HepG2 (cell line): ENCODE measurements around the gene CARD19. TPM values are rescaled to one million over a fixed set of nuclear protein-coding genes. Genes with fewer than 3 reads are reported as not detected.

ENCODE experiments used
- BCL6 ChIP-seq: IDR thresholded peaks from 2 replicates; pipeline ENCODE4 v1.6.1; 2016; ENCODE audit warnings: missing genetic modification reagents, missing compliant biosample characterization
- FOXC1 ChIP-seq: sonication (generic); formaldehyde crosslinking; IDR thresholded peaks from 2 replicates; pipeline ENCODE4 v1.8.0; 2022; ENCODE audit warnings: mild to moderate bottlenecking, missing genetic modification reagents, borderline replicate concordance
- KDM6A ChIP-seq: IDR thresholded peaks from 2 replicates; pipeline ENCODE4 v1.6.1; 2016; ENCODE audit warnings: low read depth
- MAFG ChIP-seq: sonication (generic); formaldehyde crosslinking; IDR thresholded peaks from 2 replicates; pipeline ENCODE4 v1.5.1; 2020; ENCODE audit warnings: mild to moderate bottlenecking, missing genetic modification reagents
- RBM22 ChIP-seq: fragments of 200-400 bp; formaldehyde crosslinking; optimal IDR thresholded peaks from 2 replicates; pipeline ENCODE3; 2017; ENCODE audit warnings: mild to moderate bottlenecking, low read length, moderate library complexity
- RFXANK ChIP-seq: IDR thresholded peaks from 2 replicates; pipeline ENCODE4 v1.6.1; 2016
- SIX4 ChIP-seq: sonication (generic); formaldehyde crosslinking; IDR thresholded peaks from 2 replicates; pipeline ENCODE4 v1.4.0; 2020; ENCODE audit warnings: missing genetic modification reagents
- SRSF4 ChIP-seq: fragments of 200-400 bp; formaldehyde crosslinking; IDR thresholded peaks from one replicate; pipeline ENCODE4 v1.6.1; 2018; ENCODE audit warnings: mild to moderate bottlenecking, low read depth, low read length, moderate library complexity; ENCODE audit not compliant: poor library complexity, severe bottlenecking
- TCF12 ChIP-seq, 2 experiments: fragments of 450-650 bp in 1 of 2; sonication (generic) in 1 of 2; formaldehyde crosslinking in 1 of 2; IDR thresholded peaks; 2 replicates each; pipeline versions ENCODE4 v1.6.1 to v1.8.0; 2017 to 2022; ENCODE audit warnings: antibody characterized with exemption in 1 of 2, mild to moderate bottlenecking in 1 of 2, missing genetic modification reagents in 1 of 2, moderate library complexity in 1 of 2
- U2AF1 ChIP-seq: fragments of 200-400 bp; formaldehyde crosslinking; optimal IDR thresholded peaks from 2 replicates; pipeline ENCODE3; 2017; ENCODE audit warnings: mild to moderate bottlenecking, low read depth, low read length
- ZFY ChIP-seq: sonication (generic); formaldehyde crosslinking; IDR thresholded peaks from 2 replicates; pipeline ENCODE4 v1.4.0; 2020; ENCODE audit warnings: missing genetic modification reagents
- ZNF326 ChIP-seq: sonication (generic); formaldehyde crosslinking; IDR thresholded peaks from 2 replicates; pipeline ENCODE4 v1.4.0; 2020; ENCODE audit warnings: missing genetic modification reagents, borderline replicate concordance
- polyA plus RNA-seq, 8 experiments: library from polyadenylated mRNA; depleted of rRNA in 3 of 8; stranded (reverse) in 7 of 8; unstranded in 1 of 8; fragments of >200 nt; fragmentation: Illumina TruSeq in 4 of 8; extraction: Trizol in 4 of 8; gene quantifications; 2 replicates each; pipeline versions ENCODE4 v1.2.1 to v1.2.3, GENCODE V29; 2011 to 2016; ENCODE audit warnings: low read depth in 4 of 8, missing spikeins in 1 of 8, mixed read lengths in 1 of 8; ENCODE audit not compliant: insufficient read depth in 1 of 8
- total RNA-seq, 5 experiments: library from RNA; depleted of rRNA; stranded (reverse); fragments of >200 nt; fragmentation: Illumina TruSeq; extraction: Trizol; gene quantifications; 2 replicates each; pipeline ENCODE4 v1.2.3, GENCODE V29; 2016; ENCODE audit warnings: low read depth in 1 of 5
- TF ChIP-seq, protein P1 (sequence below): sonication (generic); formaldehyde crosslinking; conservative IDR thresholded peaks from 2 replicates; pipeline ENCODE4 v1.4.0; 2020; ENCODE audit warnings: mild to moderate bottlenecking, missing genetic modification reagents, moderate library complexity
- TF ChIP-seq, protein P2 (sequence below): sonication (generic); formaldehyde crosslinking; IDR thresholded peaks from 2 replicates; pipeline ENCODE4 v1.9.0; 2021; ENCODE audit warnings: missing genetic modification reagents, borderline replicate concordance
- TF ChIP-seq, protein P3 (sequence below): sonication (generic); formaldehyde crosslinking; IDR thresholded peaks from 2 replicates; pipeline ENCODE4 v1.4.0; 2020; ENCODE audit warnings: mild to moderate bottlenecking, missing genetic modification reagents, borderline replicate concordance

The CARD19 gene
- total and polyA plus RNA-seq, 2 of the 13 experiments (the other 11 are each of a cell fraction or from before 2014, with no cell fraction given), result 18.4 to 47.2 TPM

DNA sequence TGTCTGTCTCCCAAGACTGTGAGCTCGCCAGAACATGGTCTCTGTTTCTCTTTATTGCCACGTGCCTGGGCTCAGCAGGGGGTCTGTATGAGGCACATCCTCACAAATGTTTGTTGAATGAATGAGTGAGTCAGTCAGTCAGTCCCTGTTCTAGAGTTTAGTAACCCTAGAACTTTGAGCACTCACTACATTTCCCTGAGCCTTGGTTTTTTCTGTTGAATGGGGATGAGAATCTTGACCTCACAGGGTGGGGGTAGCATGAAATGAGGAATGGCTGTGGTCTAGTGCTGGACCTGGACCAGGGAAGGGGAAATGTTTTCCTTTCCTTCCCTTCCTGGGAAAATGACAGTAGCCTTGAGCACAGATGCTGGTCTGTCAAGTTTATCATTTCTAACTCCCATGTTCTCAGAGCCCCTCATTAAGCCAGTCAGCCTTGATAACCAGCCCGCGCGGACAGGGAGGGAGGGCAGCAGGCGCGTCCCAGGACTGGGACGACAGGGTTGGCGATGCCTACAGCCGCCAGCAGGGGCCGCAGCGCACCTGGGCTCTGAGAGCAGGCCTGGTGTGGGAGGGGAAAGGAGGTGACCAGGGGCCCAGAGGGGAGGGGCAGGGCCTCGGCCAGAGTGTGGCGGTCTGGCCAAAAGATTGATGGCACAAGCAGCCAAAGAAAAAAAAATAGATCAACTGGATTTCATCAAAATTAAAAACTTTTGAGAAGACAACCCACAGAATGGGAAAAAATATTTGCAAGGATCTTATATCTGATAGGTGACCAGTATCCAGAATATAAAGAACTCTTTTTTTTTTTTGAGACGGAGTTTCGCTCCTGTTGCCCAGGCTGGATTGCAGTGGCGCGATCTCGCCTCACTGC, 63.8 kb downstream of the CARD19 start (continued):
- TF ChIP-seq, protein P1, sequence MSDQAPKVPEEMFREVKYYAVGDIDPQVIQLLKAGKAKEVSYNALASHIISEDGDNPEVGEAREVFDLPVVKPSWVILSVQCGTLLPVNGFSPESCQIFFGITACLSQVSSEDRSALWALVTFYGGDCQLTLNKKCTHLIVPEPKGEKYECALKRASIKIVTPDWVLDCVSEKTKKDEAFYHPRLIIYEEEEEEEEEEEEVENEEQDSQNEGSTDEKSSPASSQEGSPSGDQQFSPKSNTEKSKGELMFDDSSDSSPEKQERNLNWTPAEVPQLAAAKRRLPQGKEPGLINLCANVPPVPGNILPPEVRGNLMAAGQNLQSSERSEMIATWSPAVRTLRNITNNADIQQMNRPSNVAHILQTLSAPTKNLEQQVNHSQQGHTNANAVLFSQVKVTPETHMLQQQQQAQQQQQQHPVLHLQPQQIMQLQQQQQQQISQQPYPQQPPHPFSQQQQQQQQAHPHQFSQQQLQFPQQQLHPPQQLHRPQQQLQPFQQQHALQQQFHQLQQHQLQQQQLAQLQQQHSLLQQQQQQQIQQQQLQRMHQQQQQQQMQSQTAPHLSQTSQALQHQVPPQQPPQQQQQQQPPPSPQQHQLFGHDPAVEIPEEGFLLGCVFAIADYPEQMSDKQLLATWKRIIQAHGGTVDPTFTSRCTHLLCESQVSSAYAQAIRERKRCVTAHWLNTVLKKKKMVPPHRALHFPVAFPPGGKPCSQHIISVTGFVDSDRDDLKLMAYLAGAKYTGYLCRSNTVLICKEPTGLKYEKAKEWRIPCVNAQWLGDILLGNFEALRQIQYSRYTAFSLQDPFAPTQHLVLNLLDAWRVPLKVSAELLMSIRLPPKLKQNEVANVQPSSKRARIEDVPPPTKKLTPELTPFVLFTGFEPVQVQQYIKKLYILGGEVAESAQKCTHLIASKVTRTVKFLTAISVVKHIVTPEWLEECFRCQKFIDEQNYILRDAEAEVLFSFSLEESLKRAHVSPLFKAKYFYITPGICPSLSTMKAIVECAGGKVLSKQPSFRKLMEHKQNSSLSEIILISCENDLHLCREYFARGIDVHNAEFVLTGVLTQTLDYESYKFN (CRISPR knock-in tag), result peak; percentile 42; the same call in 1 of the 2 replicates
- TF ChIP-seq MAFG, result no peak
- TF ChIP-seq BCL6 (CRISPR knock-in tag), result 0 out of 2 replicates have a peak, but pooled peaks have one; percentile 12
- no peak for TF ChIP-seq KDM6A (CRISPR knock-in tag)
- TF ChIP-seq FOXC1, result 0 out of 2 replicates have a peak, but pooled peaks have one; percentile 37
- no peak for TF ChIP-seq U2AF1
- peak; percentile 40; the same call in 1 of the 2 replicates for TF ChIP-seq ZFY
- no peak for TF ChIP-seq TCF12 (IDR thresholded peaks at IDR 0.05)
- TF ChIP-seq TCF12 (CRISPR knock-in tag; IDR thresholded peaks at IDR 0.05), result no peak
- TF ChIP-seq SIX4 (CRISPR knock-in tag), result no peak
- TF ChIP-seq RBM22, result no peak
- TF ChIP-seq, protein P2, sequence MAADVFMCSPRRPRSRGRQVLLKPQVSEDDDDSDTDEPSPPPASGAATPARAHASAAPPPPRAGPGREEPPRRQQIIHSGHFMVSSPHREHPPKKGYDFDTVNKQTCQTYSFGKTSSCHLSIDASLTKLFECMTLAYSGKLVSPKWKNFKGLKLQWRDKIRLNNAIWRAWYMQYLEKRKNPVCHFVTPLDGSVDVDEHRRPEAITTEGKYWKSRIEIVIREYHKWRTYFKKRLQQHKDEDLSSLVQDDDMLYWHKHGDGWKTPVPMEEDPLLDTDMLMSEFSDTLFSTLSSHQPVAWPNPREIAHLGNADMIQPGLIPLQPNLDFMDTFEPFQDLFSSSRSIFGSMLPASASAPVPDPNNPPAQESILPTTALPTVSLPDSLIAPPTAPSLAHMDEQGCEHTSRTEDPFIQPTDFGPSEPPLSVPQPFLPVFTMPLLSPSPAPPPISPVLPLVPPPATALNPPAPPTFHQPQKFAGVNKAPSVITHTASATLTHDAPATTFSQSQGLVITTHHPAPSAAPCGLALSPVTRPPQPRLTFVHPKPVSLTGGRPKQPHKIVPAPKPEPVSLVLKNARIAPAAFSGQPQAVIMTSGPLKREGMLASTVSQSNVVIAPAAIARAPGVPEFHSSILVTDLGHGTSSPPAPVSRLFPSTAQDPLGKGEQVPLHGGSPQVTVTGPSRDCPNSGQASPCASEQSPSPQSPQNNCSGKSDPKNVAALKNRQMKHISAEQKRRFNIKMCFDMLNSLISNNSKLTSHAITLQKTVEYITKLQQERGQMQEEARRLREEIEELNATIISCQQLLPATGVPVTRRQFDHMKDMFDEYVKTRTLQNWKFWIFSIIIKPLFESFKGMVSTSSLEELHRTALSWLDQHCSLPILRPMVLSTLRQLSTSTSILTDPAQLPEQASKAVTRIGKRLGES (CRISPR knock-in tag), result no peak
- no peak for TF ChIP-seq ZNF326 (CRISPR knock-in tag)
- no peak for TF ChIP-seq SRSF4
- no peak for TF ChIP-seq RFXANK
- TF ChIP-seq, protein P3, sequence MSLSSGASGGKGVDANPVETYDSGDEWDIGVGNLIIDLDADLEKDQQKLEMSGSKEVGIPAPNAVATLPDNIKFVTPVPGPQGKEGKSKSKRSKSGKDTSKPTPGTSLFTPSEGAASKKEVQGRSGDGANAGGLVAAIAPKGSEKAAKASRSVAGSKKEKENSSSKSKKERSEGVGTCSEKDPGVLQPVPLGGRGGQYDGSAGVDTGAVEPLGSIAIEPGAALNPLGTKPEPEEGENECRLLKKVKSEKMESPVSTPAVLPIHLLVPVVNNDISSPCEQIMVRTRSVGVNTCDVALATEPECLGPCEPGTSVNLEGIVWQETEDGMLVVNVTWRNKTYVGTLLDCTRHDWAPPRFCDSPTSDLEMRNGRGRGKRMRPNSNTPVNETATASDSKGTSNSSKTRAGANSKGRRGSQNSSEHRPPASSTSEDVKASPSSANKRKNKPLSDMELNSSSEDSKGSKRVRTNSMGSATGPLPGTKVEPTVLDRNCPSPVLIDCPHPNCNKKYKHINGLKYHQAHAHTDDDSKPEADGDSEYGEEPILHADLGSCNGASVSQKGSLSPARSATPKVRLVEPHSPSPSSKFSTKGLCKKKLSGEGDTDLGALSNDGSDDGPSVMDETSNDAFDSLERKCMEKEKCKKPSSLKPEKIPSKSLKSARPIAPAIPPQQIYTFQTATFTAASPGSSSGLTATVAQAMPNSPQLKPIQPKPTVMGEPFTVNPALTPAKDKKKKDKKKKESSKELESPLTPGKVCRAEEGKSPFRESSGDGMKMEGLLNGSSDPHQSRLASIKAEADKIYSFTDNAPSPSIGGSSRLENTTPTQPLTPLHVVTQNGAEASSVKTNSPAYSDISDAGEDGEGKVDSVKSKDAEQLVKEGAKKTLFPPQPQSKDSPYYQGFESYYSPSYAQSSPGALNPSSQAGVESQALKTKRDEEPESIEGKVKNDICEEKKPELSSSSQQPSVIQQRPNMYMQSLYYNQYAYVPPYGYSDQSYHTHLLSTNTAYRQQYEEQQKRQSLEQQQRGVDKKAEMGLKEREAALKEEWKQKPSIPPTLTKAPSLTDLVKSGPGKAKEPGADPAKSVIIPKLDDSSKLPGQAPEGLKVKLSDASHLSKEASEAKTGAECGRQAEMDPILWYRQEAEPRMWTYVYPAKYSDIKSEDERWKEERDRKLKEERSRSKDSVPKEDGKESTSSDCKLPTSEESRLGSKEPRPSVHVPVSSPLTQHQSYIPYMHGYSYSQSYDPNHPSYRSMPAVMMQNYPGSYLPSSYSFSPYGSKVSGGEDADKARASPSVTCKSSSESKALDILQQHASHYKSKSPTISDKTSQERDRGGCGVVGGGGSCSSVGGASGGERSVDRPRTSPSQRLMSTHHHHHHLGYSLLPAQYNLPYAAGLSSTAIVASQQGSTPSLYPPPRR, result no peak
